Breast epithelium (tissue), 4 donors: Measurements from ENCODE around the gene CPD. TPM values are rescaled to one million over a fixed set of nuclear protein-coding genes. Genes with fewer than 3 reads are reported as not detected.
A peak's percentile ranks its signal among the peaks of the same experiment; 100 is the strongest.
"Not testable (repeated sequence)": the region's sequence is repeated elsewhere in the genome, so short reads cannot be mapped to it uniquely, and the experiment has no call there.

Experiments used
- DNase-seq, 2 donors: peaks; one replicate each; pipeline ENCODE4 v3.0.0-alpha.2; 2019; ENCODE audit warnings: low spot score in 2 of 2
- H3K27ac ChIP-seq, 2 donors: fragments of 200-600 bp; sonication (generic) in 1 of 2; one replicate each; pipeline ENCODE4 v1.5.1; 2016 to 2019; ENCODE audit warnings: mild to moderate bottlenecking in 1 of 2
- H3K27me3 ChIP-seq, 2 donors: fragments of 200-600 bp; sonication (generic) in 1 of 2; one replicate each; pipeline versions ENCODE4 v1.5.1 to v1.6.0; 2017 to 2019; ENCODE audit warnings: control low read depth in 1 of 2, mild to moderate bottlenecking in 1 of 2
- H3K36me3 ChIP-seq: fragments of 200-600 bp; one replicate; pipeline ENCODE4 v1.5.1; 2019
- H3K4me1 ChIP-seq, 2 donors: fragments of 200-600 bp; sonication (generic); one replicate each; pipeline ENCODE4 v1.5.1; 2016 to 2019; ENCODE audit warnings: control low read depth in 1 of 2
- H3K4me3 ChIP-seq, 3 donors: fragments of 200-600 bp; sonication (generic); 1 replicate in 2 of 3; 2 replicates in 1 of 3; pipeline ENCODE4 v1.5.1; 2016 to 2019; ENCODE audit warnings: mild to moderate bottlenecking in 3 of 3, moderate library complexity in 2 of 3
- H3K9me3 ChIP-seq, 2 donors: fragments of 200-600 bp; sonication (generic) in 1 of 2; one replicate each; pipeline ENCODE4 v1.5.1; 2016 to 2019; ENCODE audit warnings: control low read depth in 1 of 2
- CTCF ChIP-seq, 3 donors: fragments of 450-650 bp; IDR thresholded peaks; one replicate each; pipeline ENCODE4 v1.5.1; 2016 to 2017; ENCODE audit warnings: antibody characterized with exemption in 3 of 3, mild to moderate bottlenecking in 3 of 3, moderate library complexity in 3 of 3
- POLR2A ChIP-seq: fragments of 450-650 bp; IDR thresholded peaks from one replicate; pipeline ENCODE4 v1.6.1; 2016; ENCODE audit warnings: antibody characterized with exemption, mild to moderate bottlenecking, moderate library complexity
- POLR2AphosphoS5 ChIP-seq, 3 donors: sonication (generic); formaldehyde crosslinking; IDR thresholded peaks; one replicate each; pipeline ENCODE4 v1.6.1; 2017; ENCODE audit warnings: antibody characterized with exemption in 3 of 3
- intact Hi-C: fragments of 100-400 bp; cut with DNase I; formaldehyde crosslinking; loops from one replicate; pipeline ENCODE4 v1.15.1; 2023; ENCODE audit warnings: low total_unique reads
- total RNA-seq, 3 donors: library from RNA; depleted of rRNA; stranded (reverse); fragments of >200 nt; gene quantifications; one replicate each; pipeline ENCODE4 v1.1.0, GENCODE V29; 2016

Gene CPD
- total RNA-seq, 3 donors from 2014 or later, result 74.1 to 110 (median 87.7) TPM

- Histone ChIP-seq H3K4me1 (no peaks in the 10 kb centered on the region), H3K4me3 (no peak overlapping the region), H3K27ac (no peak overlapping the region), H3K36me3 (no peaks in the 10 kb centered on the region), H3K9me3 (no peaks in the 10 kb centered on the region), H3K27me3 (no peaks in the 10 kb centered on the region)
- no peak for TF ChIP-seq POLR2AphosphoS5 (IDR thresholded peaks at IDR 0.05)
- TF ChIP-seq POLR2A, result no peak
- no peak for TF ChIP-seq CTCF (IDR thresholded peaks at IDR 0.05)
- DNase-seq, result no peak
- intact Hi-C loops, result no loop called here
Measured at GRCh38 chr17:30454635-30455034, 75.9 kb downstream of the CPD start.

DNA sequence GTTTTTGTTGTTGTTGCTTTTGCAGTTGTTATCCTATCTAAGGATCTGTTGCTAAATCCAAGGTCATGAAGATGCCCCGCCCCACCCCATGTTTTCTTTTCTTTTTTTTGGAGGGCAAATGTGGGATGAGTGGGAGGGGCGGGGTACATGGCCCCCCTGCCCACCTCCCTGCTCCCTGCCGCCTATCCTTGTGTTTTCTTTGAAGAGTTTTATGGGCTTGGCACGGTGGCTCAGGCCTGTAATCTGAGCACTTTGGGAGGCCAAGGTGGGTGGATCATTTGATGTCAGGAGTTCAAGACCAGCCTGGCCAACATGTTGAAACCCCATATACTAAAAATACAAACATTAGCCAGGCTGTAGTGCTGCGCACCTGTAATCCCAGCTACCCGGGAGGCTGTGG is 79.6 kb downstream of the CPD start:
- H3K9me3 ChIP-seq, result no peaks in the 10 kb centered on the region
- H3K27ac ChIP-seq, result no peak overlapping the region
- intact Hi-C loops, result no loop called here
- no peaks in the 10 kb centered on the region for H3K36me3 ChIP-seq
- H3K27me3 ChIP-seq, result no peaks in the 10 kb centered on the region
- H3K4me1 ChIP-seq, result no peaks in the 10 kb centered on the region
- no peak overlapping the region for H3K4me3 ChIP-seq
- no peak for DNase-seq
- TF ChIP-seq POLR2AphosphoS5 (IDR thresholded peaks at IDR 0.05) (no peak), CTCF (IDR thresholded peaks at IDR 0.05) (no peak), POLR2A (no peak)

- H3K4me1 ChIP-seq, H3K27ac ChIP-seq, H3K27me3 ChIP-seq, H3K36me3 ChIP-seq, H3K9me3 ChIP-seq, DNase-seq, H3K4me3 ChIP-seq, intact Hi-C loops: not testable (repeated sequence)
Measured at GRCh38 chr17:30458797-30459413, 80.2 kb downstream of the CPD start.

DNA sequence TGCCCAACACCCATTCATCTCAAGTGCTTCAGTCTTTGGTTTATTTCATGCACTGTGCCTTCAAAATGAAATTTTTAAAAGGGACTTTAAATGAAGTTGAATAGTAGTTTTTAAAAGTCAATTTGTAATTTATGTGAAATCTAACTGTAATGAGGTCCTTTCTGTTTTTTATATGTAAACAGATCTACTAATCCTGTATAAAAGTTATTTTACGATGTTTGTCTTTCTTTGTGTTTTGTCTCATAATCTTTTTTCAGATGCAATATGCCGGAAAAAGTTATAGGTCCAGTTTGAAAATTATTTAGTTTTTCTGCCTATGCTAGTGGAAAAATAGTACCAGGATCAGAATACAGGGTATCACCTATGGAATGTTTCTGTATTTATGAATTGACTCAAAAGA is 89.7 kb downstream of the CPD start:
- Histone ChIP-seq H3K9me3 (no peaks in the 10 kb centered on the region), H3K27me3 (no peaks in the 10 kb centered on the region), H3K4me3 (no peak overlapping the region), H3K4me1 (no peaks in the 10 kb centered on the region), H3K36me3 (no peaks in the 10 kb centered on the region), H3K27ac (no peak overlapping the region)
- intact Hi-C loops, result no loop called here
- no peak for TF ChIP-seq POLR2A
- TF ChIP-seq POLR2AphosphoS5 (IDR thresholded peaks at IDR 0.05), result no peak
- TF ChIP-seq CTCF (IDR thresholded peaks at IDR 0.05), result no peak
- DNase-seq, result no peak

- intact Hi-C loops, result no loop called here
- DNase-seq, result no peak
- H3K9me3 ChIP-seq, result no peaks in the 10 kb centered on the region
- H3K4me1 ChIP-seq, result no peaks in the 10 kb centered on the region
- peak overlapping the region in 1 of 2 donors; percentile 27 for H3K27ac ChIP-seq
- no peaks in the 10 kb centered on the region for H3K36me3 ChIP-seq
- H3K4me3 ChIP-seq, result peak overlapping the region in 2 of 3 donors; percentile 40 to 54
- TF ChIP-seq POLR2A, result no peak
- no peak for TF ChIP-seq CTCF (IDR thresholded peaks at IDR 0.05)
- no peak for TF ChIP-seq POLR2AphosphoS5 (IDR thresholded peaks at IDR 0.05)
- no peaks in the 10 kb centered on the region for H3K27me3 ChIP-seq
Measured at GRCh38 chr17:30472238-30472890, 93.6 kb downstream of the CPD start.
